Glutamatergic neuron (in vitro differentiated cells): ENCODE measurements around the gene GGN. TPM values are rescaled to one million over a fixed set of nuclear protein-coding genes. Genes with fewer than 3 reads are reported as not detected.
"Not testable (repeated sequence)": the region's sequence is repeated elsewhere in the genome, so short reads cannot be mapped to it uniquely, and the experiment has no call there.

Experiments
- DNase-seq: peaks from one replicate; pipeline ENCODE4 v3.0.0; 2022
- H3K27ac Mint-ChIP-seq: one replicate; pipeline ENCODE4 v1.8.0; 2020; ENCODE audit warnings: mild to moderate bottlenecking, mixed read lengths, inconsistent platforms; ENCODE audit not compliant: unreplicated experiment
- H3K27me3 Mint-ChIP-seq: one replicate; pipeline ENCODE4 v1.8.0; 2020; ENCODE audit warnings: mild to moderate bottlenecking, moderate library complexity, mixed read lengths, inconsistent platforms; ENCODE audit not compliant: unreplicated experiment
- H3K36me3 Mint-ChIP-seq: one replicate; pipeline ENCODE4 v1.8.0; 2020; ENCODE audit warnings: mild to moderate bottlenecking, mixed read lengths, inconsistent platforms; ENCODE audit not compliant: unreplicated experiment
- H3K4me1 Mint-ChIP-seq: one replicate; pipeline ENCODE4 v1.8.0; 2020; ENCODE audit warnings: mild to moderate bottlenecking, low read depth, mixed read lengths, inconsistent platforms; ENCODE audit not compliant: unreplicated experiment
- H3K4me3 Mint-ChIP-seq: one replicate; pipeline ENCODE4 v1.8.0; 2020; ENCODE audit warnings: mild to moderate bottlenecking, mixed read lengths, inconsistent platforms; ENCODE audit not compliant: unreplicated experiment
- H3K9me3 Mint-ChIP-seq: one replicate; pipeline ENCODE4 v1.8.0; 2020; ENCODE audit warnings: mild to moderate bottlenecking, moderate library complexity, mixed read lengths, inconsistent platforms; ENCODE audit not compliant: unreplicated experiment
- total RNA-seq: library from RNA; stranded (reverse); fragmentation: NEBNext Ultra II Directional; extraction: Animal tissue kit (Norgen Biotek cat#: 25700); gene quantifications from one replicate; pipeline ENCODE4 v1.2.1, GENCODE V29; 2021; ENCODE audit not compliant: unreplicated experiment
- TF ChIP-seq, protein P1 (sequence below): fragments of 200-600 bp; sonication (generic); IDR thresholded peaks from one replicate; pipeline ENCODE4 v1.5.0; 2021; ENCODE audit not compliant: partially characterized antibody, unreplicated experiment

The GGN gene
- total RNA-seq, 1 donor from 2014 or later = 2.0 TPM

DNA sequence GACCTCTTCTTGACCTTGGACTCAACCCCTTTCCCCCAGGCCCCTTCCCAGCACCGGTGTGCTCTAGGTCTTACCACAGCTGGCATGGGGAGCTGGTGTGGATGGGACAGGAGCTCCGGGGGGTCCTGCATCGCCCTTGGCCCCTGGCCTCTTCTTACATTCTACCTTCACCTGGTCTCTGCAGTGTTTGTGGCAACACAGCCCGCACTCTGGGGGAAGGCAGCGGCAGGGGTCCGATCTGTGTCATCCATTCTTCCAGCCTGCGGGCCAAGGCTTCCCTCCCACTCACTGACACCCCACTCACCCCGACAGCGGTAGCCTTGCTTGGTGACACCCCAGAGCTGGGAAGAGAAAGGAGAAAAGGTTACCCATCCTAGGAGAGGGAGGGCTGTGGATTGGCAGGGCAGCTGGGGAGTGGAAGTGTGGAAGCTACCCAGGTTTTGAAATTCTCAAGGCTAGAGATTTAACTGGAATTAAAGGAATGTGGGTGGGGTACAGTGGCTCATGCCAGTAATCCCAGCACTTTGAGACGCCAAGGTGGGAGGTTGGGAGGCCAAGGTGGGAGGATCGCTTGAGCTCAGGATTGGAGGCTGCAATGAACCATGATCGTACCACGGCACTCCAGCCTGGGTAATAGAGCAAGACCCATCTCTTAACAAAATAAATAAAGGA, 23.3 kb upstream of the GGN start:
- TF ChIP-seq, protein P1, sequence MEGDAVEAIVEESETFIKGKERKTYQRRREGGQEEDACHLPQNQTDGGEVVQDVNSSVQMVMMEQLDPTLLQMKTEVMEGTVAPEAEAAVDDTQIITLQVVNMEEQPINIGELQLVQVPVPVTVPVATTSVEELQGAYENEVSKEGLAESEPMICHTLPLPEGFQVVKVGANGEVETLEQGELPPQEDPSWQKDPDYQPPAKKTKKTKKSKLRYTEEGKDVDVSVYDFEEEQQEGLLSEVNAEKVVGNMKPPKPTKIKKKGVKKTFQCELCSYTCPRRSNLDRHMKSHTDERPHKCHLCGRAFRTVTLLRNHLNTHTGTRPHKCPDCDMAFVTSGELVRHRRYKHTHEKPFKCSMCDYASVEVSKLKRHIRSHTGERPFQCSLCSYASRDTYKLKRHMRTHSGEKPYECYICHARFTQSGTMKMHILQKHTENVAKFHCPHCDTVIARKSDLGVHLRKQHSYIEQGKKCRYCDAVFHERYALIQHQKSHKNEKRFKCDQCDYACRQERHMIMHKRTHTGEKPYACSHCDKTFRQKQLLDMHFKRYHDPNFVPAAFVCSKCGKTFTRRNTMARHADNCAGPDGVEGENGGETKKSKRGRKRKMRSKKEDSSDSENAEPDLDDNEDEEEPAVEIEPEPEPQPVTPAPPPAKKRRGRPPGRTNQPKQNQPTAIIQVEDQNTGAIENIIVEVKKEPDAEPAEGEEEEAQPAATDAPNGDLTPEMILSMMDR = no peak
- DNase-seq = no peak

DNA sequence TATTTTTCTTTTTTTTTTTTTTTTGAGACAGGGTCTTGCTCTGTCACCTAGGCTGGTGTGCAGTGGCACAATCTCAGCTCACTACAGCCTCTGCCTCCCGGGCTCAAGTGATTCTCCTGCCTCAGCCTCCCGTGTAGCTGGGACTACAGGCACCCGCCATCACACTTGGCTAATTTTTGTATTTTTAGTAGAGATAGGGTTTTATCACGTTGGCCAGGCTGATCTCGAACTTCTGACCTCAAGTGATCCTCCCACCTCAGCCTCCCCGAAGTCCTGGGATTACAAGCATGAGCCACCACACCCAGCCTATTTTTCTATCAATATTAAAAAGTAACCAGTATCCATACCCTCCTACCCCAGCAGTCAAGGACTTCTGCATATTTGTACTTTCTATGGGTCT, 22.6 kb upstream of the GGN start:
- peaks cover 12% of the 10 kb centered on the region for H3K4me1 Mint-ChIP-seq
- not testable (repeated sequence) for H3K27me3 Mint-ChIP-seq, DNase-seq, H3K4me3 Mint-ChIP-seq, H3K36me3 Mint-ChIP-seq, H3K27ac Mint-ChIP-seq, H3K9me3 Mint-ChIP-seq

More for the DNA sequence above, 23.3 kb upstream of the GGN start:
- H3K4me3 Mint-ChIP-seq = no peak overlapping the region
- peaks cover 12% of the 10 kb centered on the region for H3K4me1 Mint-ChIP-seq
- peaks cover 1% of the 10 kb centered on the region for H3K9me3 Mint-ChIP-seq
- H3K36me3 Mint-ChIP-seq = no peaks in the 10 kb centered on the region
- H3K27ac Mint-ChIP-seq = no peak overlapping the region
- peaks cover 9% of the 10 kb centered on the region for H3K27me3 Mint-ChIP-seq

DNA sequence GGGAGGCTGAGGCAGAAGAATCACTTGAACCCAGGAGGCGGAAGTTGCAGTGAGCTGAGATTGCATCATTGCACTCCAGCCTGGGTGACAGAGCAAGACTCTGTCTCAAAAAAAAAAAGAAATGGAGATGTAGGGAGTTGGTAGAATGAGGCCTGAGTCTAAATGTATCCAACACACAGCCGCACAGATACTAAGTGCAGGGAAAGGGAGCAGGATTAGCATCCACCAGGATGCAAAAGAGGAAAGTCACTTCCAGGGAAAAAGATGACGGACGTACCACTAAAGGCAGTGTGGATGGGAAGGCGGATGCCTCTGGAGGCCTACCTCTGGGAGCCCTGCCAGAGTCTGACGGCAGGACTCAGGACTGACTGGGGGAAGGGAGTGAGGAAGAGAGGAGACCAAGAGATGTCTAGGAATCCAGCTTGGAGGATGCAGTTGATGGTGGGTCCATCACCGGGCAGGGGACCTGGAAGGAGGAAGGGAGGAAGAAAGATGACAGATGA, 21.8 kb upstream of the GGN start:
- H3K4me1 Mint-ChIP-seq = peaks cover 12% of the 10 kb centered on the region
- no peak for DNase-seq
- TF ChIP-seq, protein P1 = no peak
- peak overlapping the region; percentile 55 for H3K4me3 Mint-ChIP-seq
- H3K27ac Mint-ChIP-seq = peak overlapping the region; percentile 89
- no peaks in the 10 kb centered on the region for H3K36me3 Mint-ChIP-seq
- H3K27me3 Mint-ChIP-seq = peaks cover 12% of the 10 kb centered on the region
- H3K9me3 Mint-ChIP-seq = peaks cover 1% of the 10 kb centered on the region

DNA sequence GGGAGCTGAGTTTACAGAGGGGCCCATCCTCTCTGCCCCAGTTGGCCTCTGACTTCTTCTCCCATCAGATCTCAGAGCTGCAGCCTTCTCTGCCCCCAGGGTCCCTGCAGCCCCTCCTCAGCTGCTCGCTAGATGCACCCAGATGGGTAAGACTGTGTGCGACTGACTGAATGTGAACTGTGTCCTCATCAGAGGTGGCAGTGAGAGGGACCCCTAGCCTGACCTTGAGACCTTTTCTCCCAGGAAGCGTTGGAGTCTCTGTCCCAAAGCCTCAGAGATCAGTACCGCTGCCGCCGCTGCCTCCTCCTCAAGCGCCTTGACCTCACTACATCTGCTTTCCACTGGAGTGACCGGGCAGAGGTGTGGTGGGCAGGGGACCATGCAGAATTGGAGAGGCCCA, 17.4 kb upstream of the GGN start:
- Mint-ChIP-seq H3K4me1 (peaks cover 9% of the 10 kb centered on the region), H3K9me3 (peaks cover 6% of the 10 kb centered on the region), H3K27ac (no peak overlapping the region), H3K36me3 (no peaks in the 10 kb centered on the region), H3K4me3 (no peak overlapping the region), H3K27me3 (peaks cover 15% of the 10 kb centered on the region)
- DNase-seq = no peak
- TF ChIP-seq, protein P1 = no peak

DNA sequence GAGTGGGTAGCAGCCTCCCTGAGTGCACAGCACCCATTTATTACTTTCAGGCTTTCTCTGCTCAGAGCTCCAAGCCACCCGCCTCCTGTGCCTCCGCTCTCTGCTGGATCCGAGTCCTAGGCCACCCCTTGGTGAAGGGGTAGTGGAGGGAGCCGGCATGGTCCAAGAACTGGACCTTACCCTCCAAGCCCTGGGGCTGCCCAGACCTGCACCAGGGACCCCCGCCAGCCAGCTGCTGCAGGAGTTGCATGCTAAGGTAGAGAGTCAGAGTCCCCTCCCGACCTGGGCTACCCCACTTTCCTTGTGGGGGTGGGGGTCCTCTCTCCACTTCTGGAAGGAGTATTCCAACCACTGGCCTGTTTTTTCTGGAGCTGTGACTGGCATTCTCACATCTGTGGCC, 17.0 kb upstream of the GGN start:
- Mint-ChIP-seq H3K4me1 (peaks cover 5% of the 10 kb centered on the region), H3K27me3 (peaks cover 12% of the 10 kb centered on the region), H3K27ac (no peak overlapping the region), H3K9me3 (peaks cover 5% of the 10 kb centered on the region), H3K4me3 (no peak overlapping the region), H3K36me3 (no peaks in the 10 kb centered on the region)
- DNase-seq = no peak
- TF ChIP-seq, protein P1 = no peak
